Measurements from ENCODE around the gene EIF4G2. TPM values are rescaled to one million over a fixed set of nuclear protein-coding genes. Genes with fewer than 3 reads are reported as not detected.

EIF4G2 gene

GRCh38 chr11:10747733-10748132 lies 61.0 kb downstream of the EIF4G2 start:
- Histone ChIP-seq H3K9ac (ENCODE audit: low read length) (no peak overlapping the region), H3K36me3 (ENCODE audit: control insufficient read depth in 1 of 2, insufficient read depth in 2 of 2, low read depth in 1 of 2, low read length in 2 of 2) (peaks cover 0 to 2% of the 10 kb centered on the region in 2 experiments), H2BK120ac (ENCODE audit: low read depth, low read length) (no peak overlapping the region), H2AK5ac (ENCODE audit: low read length, severe bottlenecking) (no peak overlapping the region), H3K14ac (ENCODE audit: low read length in 2 of 2) (no peak overlapping the region), H2AFZ (ENCODE audit: low read depth, low read length) (no peak overlapping the region), H4K91ac (ENCODE audit: low read length) (no peak overlapping the region), H3K79me1 (replicated peaks; ENCODE audit: low read length, poor library complexity, severe bottlenecking) (peaks cover 2% of the 10 kb centered on the region), H2BK15ac (ENCODE audit: low read depth, poor library complexity, severe bottlenecking) (no peak overlapping the region), H3K4ac (ENCODE audit: low read depth in 1 of 2, low read length in 2 of 2) (no peak overlapping the region), H4K8ac (ENCODE audit: low read length) (no peak overlapping the region), H3K27me3 (ENCODE audit: control insufficient read depth in 1 of 2, insufficient read depth in 1 of 2, low read length in 2 of 2) (no peaks in the 10 kb centered on the region), H3K9me3 (ENCODE audit: control insufficient read depth, low read length) (no peaks in the 10 kb centered on the region), H2BK12ac (ENCODE audit: low read length in 2 of 2) (no peak overlapping the region), H2BK5ac (ENCODE audit: low read depth, low read length, poor library complexity, severe bottlenecking) (no peak overlapping the region), H3K18ac (ENCODE audit: low read depth in 1 of 2, low read length in 2 of 2) (no peak overlapping the region), H3K27ac (ENCODE audit: low read length, poor library complexity, severe bottlenecking) (no peak overlapping the region), H3K4me3 (ENCODE audit: insufficient read depth in 1 of 2, low read depth in 1 of 2, low read length in 2 of 2) (no peak overlapping the region), H3K23ac (ENCODE audit: low read length in 2 of 2) (no peak overlapping the region), H3K4me2 (ENCODE audit: low read length, poor library complexity, severe bottlenecking) (no peak overlapping the region), H3K4me1 (ENCODE audit: control insufficient read depth, insufficient read depth, low read depth, low read length) (peaks cover 3% of the 10 kb centered on the region)
- DNase-seq = no peak

Small RNA genes lying within 50 kb of the gene (small RNA-seq; reads per million reads assigned to genes)
- not detected for gene SNORD97 (ENCODE audit: low read depth)
